Measurements from ENCODE around the gene FSTL4.

FSTL4 gene

GRCh38 chr5:133480366-133480765, 132.0 kb downstream of the FSTL4 start:
- TF ChIP-seq, protein P1, sequence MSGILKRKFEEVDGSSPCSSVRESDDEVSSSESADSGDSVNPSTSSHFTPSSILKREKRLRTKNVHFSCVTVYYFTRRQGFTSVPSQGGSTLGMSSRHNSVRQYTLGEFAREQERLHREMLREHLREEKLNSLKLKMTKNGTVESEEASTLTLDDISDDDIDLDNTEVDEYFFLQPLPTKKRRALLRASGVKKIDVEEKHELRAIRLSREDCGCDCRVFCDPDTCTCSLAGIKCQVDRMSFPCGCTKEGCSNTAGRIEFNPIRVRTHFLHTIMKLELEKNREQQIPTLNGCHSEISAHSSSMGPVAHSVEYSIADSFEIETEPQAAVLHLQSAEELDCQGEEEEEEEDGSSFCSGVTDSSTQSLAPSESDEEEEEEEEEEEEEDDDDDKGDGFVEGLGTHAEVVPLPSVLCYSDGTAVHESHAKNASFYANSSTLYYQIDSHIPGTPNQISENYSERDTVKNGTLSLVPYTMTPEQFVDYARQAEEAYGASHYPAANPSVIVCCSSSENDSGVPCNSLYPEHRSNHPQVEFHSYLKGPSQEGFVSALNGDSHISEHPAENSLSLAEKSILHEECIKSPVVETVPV (CRISPR knock-in tag; IDR thresholded peaks at IDR 0.05), result no peak
- no peak for TF ChIP-seq ISL1 (CRISPR knock-in tag; IDR thresholded peaks at IDR 0.05)
- no peak for TF ChIP-seq PPARA (CRISPR knock-in tag; IDR thresholded peaks at IDR 0.05; ENCODE audit: borderline replicate concordance)
- no peak for TF ChIP-seq ZNF565 (CRISPR knock-in tag; conservative IDR thresholded peaks at IDR 0.05; ENCODE audit: low read depth)
- no peak for TF ChIP-seq ZC3H10 (CRISPR knock-in tag; IDR thresholded peaks at IDR 0.05)
- TF ChIP-seq ZNF70 (CRISPR knock-in tag; IDR thresholded peaks at IDR 0.05), result no peak
- no peak for ATAC-seq

DNA sequence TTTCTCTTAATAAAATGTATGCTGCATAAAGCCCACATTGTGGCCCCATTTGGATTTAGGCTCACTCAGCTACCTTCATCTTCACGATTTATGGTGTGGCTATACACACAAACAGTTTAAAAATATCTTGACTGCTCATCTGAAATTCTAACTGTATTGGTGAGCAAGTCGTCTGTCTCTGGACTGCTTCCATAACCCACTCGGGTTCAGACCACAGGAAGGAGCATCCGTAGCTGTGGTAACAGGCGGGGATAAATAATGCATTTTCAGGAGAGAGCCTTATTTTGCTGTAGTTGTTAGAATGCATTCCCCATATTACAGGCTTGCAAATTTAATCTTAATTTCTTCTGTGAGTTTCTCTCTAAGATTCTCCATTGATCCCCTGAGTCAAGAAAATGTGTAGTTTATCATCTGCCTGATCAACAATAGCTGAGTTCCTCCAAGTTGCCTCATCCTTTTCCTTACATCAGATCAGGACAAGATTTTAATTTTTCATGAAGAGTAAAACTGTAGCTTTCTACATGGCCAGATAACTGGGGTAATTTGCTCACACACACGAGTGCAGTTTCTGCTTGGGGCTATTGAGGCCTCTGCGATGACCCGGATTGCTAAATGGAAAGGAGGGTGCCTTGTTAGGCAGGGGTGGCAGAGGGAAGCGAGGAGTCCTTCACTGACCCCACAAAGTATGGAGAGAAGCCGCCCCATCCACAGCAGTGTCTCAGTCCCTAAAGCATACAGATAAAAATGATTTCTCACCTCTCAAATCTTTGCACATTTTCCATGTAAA, 133.9 kb downstream of the FSTL4 start:
- TF ChIP-seq ISL1 (CRISPR knock-in tag; IDR thresholded peaks at IDR 0.05), result no peak
- TF ChIP-seq PATZ1 (CRISPR knock-in tag; IDR thresholded peaks at IDR 0.05; ENCODE audit: borderline replicate concordance), result no peak
- TF ChIP-seq CSDC2 (CRISPR knock-in tag; IDR thresholded peaks at IDR 0.05), result no peak
- TF ChIP-seq, protein P1 (CRISPR knock-in tag; IDR thresholded peaks at IDR 0.05), result no peak
- TF ChIP-seq PPARA (CRISPR knock-in tag; IDR thresholded peaks at IDR 0.05; ENCODE audit: borderline replicate concordance), result no peak
- TF ChIP-seq TCF4 (CRISPR knock-in tag; IDR thresholded peaks at IDR 0.05; ENCODE audit: borderline replicate concordance), result no peak
- TF ChIP-seq TSHZ2 (CRISPR knock-in tag; IDR thresholded peaks at IDR 0.05), result no peak
- TF ChIP-seq SNAI2 (CRISPR knock-in tag; IDR thresholded peaks at IDR 0.05), result no peak
- no peak for TF ChIP-seq TOX (CRISPR knock-in tag; IDR thresholded peaks at IDR 0.05; ENCODE audit: borderline replicate concordance)
- TF ChIP-seq OSR1 (CRISPR knock-in tag; IDR thresholded peaks at IDR 0.05), result no peak
- TF ChIP-seq BACH2 (CRISPR knock-in tag; IDR thresholded peaks at IDR 0.05; ENCODE audit: borderline replicate concordance), result no peak
- TF ChIP-seq ZNF8 (CRISPR knock-in tag; IDR thresholded peaks at IDR 0.05), result no peak
- TF ChIP-seq ZNF565 (CRISPR knock-in tag; conservative IDR thresholded peaks at IDR 0.05; ENCODE audit: low read depth), result no peak
- TF ChIP-seq ZNF70 (CRISPR knock-in tag; IDR thresholded peaks at IDR 0.05), result no peak
- TF ChIP-seq, protein P2, sequence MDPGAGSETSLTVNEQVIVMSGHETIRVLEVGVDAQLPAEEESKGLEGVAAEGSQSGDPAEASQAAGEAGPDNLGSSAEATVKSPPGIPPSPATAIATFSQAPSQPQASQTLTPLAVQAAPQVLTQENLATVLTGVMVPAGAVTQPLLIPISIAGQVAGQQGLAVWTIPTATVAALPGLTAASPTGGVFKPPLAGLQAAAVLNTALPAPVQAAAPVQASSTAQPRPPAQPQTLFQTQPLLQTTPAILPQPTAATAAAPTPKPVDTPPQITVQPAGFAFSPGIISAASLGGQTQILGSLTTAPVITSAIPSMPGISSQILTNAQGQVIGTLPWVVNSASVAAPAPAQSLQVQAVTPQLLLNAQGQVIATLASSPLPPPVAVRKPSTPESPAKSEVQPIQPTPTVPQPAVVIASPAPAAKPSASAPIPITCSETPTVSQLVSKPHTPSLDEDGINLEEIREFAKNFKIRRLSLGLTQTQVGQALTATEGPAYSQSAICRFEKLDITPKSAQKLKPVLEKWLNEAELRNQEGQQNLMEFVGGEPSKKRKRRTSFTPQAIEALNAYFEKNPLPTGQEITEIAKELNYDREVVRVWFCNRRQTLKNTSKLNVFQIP (CRISPR knock-in tag; IDR thresholded peaks at IDR 0.05; ENCODE audit: borderline replicate concordance, low read depth), result no peak
- no peak for TF ChIP-seq ZFP3 (CRISPR knock-in tag; IDR thresholded peaks at IDR 0.05)
- TF ChIP-seq RARB (CRISPR knock-in tag; IDR thresholded peaks at IDR 0.05), result no peak
- no peak for TF ChIP-seq ZFP30 (CRISPR knock-in tag; IDR thresholded peaks at IDR 0.05)
- no peak for TF ChIP-seq GLIS3 (CRISPR knock-in tag; IDR thresholded peaks at IDR 0.05)
- no peak for TF ChIP-seq ARNTL (CRISPR knock-in tag; IDR thresholded peaks at IDR 0.05; ENCODE audit: borderline replicate concordance, low read depth)
- ATAC-seq, result no peak
